Stimulated activated CD4-positive, alpha-beta T cell treated with anti-CD3 and anti-CD28 coated beads, Interleukin-2, amount 100 ng/mL, for 4 hours (primary cell): ENCODE measurements around the gene ARHGAP6.

Source experiments
- DNase-seq: peaks from one replicate; pipeline ENCODE4 v3.0.0-alpha.2; 2020; ENCODE audit warnings: low read depth

ARHGAP6 gene

DNA sequence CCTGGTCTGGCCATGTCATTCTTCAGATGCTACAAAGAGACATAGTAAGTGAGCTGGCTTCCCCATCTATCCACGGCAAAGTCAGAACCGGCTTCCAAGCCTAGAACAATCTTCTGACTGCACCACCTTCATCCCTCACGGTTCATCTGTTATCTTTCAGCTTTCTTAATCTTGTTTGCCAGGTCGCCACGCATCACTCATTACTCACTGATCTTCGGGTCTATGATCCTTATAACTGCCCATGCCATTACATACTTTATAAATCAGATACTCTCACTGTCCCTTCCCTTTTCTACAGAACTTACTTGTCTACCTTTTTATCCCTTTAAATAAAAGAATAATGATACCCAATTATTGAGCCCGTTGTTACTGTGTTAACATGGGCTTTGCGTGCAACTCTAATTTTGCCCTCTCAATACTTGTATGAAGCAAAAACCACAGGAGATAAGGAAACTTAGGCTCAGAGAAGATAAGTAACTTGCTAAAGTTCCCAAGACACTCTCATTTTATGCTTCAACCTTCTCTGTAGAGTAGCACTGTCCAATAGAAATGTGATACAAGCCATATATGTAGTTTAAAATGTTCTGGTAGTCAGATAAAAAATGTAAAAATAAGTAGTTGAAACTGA is 200.8 kb downstream of the ARHGAP6 start:
- DNase-seq = no peak

DNA sequence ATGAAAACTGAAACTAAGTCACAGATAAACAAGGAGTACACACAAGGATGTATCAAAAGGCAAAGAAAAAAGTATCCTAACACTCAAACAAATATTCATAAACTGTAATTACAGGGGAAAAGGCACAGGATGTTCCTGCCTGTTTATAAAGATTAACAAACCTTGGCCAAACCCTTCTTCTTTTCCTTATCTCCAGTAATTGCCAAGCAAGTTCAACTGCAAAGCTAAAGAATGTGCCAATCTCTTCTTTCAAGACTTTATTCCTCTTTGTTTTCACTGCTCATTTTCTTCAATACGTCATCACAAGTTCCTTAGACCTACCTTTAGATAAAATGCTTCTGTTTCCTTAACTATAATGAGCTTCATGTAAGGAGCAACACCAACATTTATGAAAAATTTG is 201.3 kb downstream of the ARHGAP6 start:
- DNase-seq = no peak

DNA sequence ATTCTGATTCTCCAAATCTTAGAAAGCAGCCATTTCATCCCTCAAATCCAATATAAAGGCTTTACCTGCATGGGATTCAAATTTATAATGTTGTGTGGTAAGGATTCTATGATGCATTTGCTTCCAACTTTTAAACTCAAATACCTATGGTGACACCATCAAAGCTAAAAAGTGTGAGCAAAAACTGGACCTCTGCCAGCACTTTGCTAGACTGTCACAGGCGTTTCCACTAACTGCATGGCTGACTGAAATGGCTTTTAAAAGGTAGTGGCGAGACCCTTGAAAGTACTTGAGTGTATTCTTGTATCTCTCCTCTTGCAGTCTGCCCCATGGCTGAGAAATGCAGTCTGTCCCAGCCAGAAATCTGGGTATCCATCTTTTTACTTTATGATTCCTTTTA is 203.1 kb downstream of the ARHGAP6 start:
- DNase-seq = no peak

DNA sequence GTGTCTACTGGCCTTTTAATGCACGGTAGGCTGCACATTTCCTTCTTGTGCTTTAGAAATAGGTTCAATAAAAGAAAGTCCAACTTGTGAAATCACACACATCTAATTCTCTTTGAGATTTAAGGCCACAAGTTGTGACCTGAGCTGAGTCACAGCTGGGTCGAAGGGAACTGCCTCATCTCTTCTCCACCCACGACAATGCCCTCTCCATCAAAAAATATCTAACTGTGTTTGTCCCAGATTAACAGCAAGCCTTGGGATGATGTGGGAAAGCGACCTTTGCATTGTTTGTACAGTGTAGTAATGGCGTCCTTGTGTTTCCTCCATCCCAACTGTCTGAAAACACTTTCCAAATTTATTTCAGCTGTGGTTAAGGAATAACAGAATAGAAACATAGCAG is 203.6 kb downstream of the ARHGAP6 start:
- no peak for DNase-seq

DNA sequence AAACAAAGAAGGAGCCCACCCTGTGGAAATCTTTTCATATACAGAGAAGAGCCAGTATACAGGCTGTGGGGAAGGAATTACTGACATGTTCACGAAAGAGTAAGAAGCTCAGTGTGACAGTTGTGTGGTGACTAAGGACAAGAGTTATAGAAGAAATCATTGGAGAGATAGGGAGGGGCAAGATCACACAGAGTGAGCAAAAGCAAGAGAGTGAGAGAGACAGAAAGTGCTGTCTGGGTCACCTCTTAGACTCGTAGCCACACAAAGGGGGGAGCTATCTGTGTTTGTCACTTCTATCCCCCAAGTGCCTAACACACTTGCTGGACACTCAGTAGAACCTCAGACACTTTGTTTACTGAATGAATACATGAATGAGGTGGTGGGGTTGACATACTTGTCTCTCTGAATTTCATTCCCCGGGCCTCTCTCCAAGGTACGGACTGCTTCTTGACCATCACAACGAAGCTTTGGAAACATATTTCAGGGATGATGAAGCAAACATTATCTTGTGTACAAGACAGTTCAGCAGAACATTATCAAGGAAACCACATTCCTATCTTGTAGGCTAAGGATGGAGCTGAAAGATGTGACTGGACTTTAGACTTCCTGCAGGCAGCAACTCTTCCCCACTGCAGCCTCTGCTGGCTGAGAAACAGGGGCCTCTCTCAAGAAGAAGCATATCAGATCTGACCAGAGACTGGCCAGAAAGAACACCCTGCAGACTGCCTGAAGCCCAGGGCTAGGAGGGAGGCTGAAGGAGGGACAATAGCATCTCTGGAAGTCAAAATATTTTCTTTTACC is 204.3 kb downstream of the ARHGAP6 start:
- no peak for DNase-seq

DNA sequence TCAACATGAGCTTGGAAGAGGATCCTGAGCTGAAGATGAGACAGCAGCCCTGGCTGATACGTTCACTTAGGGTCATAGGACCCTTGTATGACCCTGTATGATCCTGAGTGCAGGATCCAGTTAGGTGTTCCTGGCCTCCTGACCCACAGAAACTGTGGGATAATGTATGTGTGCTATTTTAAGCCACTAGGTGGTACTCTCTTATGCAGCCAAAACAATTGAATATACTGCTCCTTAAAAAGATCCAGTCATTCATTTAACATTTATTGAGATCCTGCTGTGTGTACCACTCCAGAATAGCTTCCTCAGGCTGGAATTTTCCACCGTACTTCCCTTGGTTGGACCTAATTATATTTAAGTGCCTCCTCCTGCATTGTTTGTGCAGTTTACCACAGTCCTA is 205.4 kb downstream of the ARHGAP6 start:
- no peak for DNase-seq

DNA sequence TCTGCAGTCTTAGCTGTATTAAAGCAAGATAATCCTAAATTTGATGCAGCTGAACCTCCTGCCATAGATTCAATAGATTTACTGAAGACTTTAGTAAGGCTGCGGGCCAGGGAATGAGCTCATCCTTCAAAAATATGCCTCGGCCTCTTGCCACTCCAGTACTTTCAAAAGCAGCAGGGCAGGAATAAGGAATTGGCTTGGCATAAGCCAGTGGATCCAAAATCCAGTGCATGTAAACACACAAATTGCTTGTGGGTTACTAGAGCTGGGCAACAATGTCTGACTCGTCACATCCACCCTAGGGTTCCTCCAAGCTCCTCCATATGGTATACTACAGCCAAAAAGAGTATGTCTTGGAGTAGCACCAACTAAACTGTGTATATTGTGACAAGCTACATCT is 207.6 kb downstream of the ARHGAP6 start:
- DNase-seq = no peak

DNA sequence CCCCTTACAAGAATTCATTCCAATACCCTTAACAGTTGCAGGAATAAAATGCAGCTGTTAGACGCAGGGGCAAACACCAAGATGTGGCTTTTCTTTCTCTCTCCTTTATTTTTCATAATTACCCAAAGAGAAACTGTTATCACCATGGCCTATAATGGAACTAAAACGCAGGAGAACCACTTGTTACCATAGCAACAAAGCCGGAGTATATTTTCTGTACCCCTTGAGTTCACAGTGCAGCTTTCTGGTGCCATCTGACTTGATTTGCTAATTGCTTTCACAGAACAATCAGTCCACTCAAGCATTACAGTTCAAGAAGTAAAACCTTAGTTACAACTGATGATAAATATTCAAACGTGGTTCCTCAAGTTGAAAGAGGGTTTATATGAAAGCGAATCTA is 214.6 kb downstream of the ARHGAP6 start:
- DNase-seq = no peak

DNA sequence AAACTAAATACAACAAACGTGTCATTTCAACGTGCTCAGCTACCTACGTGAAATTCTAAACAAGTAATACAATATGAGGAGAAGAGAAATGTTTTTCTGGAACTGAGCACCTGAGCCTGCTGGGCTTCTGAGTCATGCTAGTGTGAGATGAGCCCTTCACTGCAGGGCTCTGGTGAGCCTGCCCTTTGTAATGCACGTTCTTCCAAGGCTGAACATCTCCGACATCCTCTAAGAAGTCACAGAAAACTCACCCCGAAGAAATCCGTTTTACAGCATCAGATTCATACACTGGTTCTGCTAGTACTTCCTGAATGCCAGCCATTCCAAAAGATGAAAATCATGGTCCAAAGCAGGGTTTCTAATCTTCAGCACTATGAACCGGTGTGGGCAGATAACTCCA is 215.4 kb downstream of the ARHGAP6 start:
- no peak for DNase-seq

DNA sequence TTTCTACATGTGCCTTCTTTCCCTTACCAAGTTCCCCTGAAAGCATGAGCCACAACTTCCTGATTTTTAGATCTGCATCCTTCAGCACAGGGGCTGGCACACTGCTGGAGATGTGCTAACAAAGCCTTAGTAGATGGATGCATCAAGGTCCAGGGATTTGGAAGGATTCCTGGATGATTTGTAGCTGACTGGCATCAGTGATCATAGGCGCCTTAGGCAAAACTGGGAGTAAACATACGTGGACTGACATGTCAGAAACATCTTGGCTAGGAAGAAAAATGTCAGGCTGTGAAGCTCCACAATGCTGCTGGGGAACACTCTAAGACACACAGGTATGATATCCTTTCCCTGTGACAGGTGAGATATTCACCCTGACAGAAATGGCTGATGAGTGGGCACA is 216.1 kb downstream of the ARHGAP6 start:
- DNase-seq = no peak

DNA sequence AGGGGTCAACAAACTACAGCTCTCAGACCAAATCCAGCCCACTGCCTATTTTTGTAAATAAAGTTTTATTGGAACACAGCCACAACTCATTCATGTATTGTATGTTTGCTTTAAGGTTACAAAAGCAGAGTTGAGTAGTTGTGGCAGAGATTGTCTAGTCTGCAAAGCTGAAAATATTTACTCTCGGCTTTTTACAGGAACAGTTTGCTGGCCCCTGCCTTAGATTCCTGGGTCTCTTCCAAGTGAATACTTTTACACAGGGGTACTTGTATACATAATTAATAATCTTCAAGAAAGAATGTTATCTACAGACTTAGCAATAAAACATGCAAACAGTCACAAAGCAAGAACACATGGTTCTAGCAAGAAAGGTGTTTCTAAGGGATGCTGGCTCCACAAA is 218.3 kb downstream of the ARHGAP6 start:
- DNase-seq = no peak

DNA sequence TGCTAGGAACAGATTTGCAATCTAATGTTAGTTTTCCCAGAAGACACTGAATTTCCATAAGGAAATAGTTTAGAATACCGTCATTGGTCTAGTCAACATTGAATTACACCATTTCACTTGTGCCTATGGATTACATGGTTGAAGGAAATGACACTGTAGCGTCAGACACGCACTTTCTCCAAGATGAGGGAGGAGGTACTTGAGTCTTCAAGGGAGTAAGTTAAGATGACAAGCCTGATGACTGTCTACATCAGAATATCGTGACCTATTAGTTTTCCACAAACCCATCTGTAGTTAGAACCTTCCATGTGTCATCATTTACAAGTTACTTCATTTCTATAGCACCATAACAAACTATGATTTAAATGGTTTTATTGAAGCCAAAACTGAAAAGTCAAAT is 218.8 kb downstream of the ARHGAP6 start:
- no peak for DNase-seq

DNA sequence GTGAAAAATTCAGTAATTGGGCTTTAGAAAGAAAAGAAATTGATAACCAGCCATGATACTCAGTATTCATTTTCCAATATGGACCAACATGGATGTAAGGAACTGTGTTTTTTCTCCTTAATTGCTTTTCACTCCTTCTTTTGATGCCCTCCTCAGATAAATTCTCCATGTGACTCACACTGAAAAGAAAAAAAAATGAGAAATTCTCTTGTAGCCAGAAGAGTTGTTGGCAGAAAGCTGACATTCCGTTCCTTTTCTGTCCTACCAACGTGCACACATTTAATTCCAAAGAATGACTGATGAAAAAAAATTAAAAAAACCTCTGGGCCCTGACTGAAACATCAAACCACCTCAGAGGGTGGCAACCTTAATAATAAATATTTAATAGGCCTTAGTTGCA is 219.4 kb downstream of the ARHGAP6 start:
- no peak for DNase-seq

DNA sequence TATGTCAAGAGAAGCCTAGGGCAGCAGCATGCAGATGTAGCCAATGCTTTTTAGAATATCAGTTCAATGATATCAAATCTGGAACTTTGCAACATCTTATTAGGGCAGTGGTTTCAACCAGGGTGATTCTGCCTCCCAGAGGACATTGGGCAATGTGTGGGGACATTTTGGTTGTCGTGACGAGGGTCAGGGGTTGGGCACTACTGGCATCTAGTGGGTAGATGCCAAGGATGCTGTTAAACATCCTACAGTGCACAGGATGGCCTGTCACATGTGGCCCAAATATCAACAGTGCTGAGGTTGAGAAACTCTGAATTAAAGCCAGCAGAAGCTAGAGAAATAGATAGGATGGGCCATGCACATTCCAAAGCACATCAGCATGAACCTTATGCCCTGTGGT is 220.2 kb downstream of the ARHGAP6 start:
- DNase-seq = no peak

DNA sequence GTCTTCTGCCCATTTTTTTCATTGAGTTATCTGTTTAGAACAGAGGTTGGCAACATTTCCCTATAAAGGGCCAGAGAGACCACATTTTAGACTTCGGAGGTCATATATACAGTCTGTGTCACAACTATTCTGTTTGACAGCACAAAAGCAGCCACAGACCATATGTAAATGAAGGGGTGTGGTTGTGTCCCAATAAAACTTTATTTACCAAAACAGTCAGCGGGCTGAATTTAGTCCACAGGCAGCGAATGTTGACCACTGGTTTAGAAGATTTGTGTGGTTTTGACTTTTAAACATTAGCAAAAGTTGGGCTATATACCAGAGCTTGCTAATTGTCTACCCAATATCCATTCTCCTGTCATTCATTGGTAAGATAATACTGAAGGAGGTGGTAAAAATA is 221.7 kb downstream of the ARHGAP6 start:
- DNase-seq = no peak

DNA sequence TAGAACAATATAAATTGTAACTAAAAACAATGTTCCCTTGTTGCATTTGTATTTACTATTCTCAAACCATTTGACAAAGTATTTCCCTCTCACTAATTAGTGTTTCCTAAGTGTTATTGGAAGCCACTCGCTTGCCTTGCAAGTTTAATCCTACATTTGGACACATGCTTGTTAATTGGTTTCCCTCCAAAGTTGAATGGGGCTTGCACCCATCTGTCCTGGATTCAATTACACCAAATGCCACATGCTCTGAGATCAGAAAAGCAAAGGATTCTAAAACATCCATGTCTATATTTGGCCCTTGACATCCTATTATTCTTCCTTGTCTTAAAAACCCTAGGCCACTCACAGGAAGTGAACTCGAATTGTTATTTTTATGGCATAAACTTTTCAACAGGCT is 225.9 kb downstream of the ARHGAP6 start:
- DNase-seq = no peak

DNA sequence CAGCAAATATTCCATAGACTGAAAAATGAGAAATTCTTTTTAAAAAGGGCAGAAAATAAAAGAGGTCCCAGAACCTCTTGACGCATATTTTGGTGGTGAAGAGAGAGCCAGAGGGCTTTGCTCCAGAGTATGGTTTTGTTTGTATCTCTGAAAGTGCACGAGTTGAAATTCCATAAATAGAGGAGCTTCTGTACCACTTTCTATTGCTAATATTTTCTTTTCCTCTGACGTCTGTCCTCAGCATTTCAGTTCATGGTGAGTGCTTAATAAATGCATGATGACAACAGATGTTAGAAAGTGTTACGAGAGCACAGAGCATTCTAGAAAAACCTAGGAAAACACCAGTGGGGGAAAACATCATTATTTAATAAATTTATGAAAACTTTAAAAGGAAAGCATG is 227.0 kb downstream of the ARHGAP6 start:
- DNase-seq = no peak

DNA sequence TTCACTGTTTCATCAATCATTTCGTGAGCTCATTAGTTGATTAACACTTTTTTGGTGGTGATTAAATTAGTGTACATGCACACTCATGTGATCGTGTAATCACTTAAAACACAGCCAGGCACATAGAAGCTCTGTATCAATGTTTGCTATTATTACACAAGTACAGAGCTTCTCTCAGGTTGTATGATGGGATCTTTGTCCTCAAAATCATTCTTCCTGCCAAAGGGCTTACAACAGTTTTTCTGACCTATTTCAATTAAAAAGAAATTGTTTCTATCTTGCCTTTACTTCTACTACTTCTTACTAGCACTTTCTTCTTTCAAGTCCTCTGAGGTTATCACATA is 227.4 kb downstream of the ARHGAP6 start:
- DNase-seq = no peak

DNA sequence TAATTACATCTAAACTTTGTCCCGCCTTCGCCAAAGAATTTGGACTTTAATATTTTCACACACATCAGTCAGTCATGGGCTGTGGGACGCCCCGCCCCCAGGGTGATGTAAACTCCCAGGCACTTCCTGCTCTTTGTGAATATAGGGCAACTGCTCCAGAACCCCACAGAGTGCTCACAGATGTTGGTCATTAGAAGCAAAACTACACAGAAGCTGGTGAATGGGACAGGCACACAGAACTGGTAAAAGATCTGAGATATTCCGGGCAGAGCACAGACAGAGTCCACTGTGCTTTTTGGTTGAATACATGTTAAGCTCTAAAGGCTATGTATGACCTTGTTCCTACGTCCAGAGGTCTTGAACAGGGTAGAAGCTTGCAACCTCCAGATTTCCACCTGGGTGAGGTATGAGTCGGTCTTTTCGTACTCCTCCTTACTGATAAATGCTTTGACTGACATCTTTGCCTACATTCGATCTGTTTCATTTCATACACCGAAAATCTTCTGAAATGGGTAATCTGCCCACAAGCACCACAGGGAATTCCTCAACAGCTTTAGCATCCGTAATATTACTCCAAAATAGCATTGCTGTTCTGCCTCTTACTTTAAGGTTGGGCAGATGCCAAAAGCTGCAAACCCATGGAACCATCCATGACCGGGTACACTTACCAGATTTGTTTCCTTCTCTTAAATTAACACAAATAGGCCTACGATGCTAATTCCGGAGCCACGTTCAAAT is 227.9 kb downstream of the ARHGAP6 start:
- no peak for DNase-seq

DNA sequence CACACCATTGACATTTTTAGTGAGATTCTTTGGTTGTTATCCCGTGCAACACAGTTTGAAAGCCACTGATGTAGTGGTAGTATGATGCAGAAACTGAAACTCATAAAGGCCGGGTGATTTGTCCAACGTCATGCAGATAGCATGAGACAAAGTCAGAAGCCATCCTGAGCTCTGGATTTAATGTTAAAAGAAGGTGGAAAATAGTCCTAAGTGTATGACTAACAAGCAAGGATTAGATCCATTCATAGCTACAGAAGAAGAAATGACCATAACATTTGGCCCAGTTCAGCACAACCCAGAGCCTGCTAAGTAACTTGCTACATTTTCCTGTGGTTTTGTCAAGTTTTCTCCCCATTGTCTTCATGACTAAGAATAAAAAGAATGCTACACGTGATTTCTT is 230.2 kb downstream of the ARHGAP6 start:
- DNase-seq = no peak

DNA sequence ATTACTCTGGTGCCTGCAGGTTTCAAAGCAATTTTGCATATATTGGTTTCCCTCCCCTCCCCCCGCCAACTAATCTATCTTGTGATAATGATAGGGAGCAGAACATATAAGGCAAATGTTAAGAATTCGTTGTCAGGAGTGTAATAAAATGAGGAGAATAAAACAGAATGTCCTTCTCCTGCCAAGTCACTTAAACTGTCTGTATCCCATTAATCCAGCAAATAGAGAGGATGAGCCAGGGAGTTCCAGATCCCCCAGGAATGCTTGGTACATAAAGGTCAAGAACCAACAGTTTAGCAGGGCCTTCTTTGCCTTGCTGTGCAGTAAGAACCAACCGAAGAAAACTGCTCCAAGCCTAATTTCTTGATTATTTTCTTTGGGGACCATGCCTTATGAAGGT is 231.1 kb downstream of the ARHGAP6 start:
- DNase-seq = no peak

DNA sequence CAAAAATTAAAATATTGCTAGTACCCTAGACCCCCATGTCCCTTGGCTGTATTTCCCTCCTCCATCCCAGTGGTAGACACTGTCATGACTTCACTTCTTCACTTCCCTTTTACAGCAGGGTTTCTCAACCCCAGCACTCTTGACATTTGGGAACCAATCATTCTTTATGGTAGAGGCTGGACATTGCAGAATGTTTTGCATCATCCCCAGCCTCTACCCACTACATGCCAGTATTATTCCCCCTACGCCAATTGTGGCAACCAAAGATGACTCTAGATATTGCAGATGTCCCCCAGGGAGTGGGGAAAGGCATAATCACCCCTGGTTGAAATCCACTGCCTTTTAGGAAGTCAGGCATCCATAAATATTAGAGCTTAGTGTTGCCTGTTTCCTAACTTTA is 233.9 kb downstream of the ARHGAP6 start:
- no peak for DNase-seq

DNA sequence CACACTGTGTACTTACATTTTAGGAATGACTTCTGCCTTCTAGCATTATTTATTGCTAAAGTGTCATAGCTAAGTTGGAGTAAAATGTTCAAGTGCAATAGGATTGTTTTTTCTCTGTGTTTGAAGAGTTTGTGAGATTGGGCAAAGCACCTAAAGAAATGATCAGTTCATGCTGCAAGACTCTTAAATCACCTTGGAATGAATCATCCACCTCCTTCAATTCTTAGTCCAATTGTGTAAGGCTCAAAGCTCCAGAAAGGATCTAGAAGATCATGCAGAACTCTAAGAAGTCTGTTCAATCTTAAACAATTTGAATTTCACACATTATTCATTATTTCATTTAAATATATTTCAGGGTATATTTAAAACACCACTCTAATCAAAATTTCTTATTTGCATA is 235.4 kb downstream of the ARHGAP6 start:
- no peak for DNase-seq
